Measurements from ENCODE around the gene FGF14. TPM values are rescaled to one million over a fixed set of nuclear protein-coding genes. Genes with fewer than 3 reads are reported as not detected.

Gene FGF14
- total RNA-seq, 1 experiment from 2014 or later: 0.22 TPM

DNA sequence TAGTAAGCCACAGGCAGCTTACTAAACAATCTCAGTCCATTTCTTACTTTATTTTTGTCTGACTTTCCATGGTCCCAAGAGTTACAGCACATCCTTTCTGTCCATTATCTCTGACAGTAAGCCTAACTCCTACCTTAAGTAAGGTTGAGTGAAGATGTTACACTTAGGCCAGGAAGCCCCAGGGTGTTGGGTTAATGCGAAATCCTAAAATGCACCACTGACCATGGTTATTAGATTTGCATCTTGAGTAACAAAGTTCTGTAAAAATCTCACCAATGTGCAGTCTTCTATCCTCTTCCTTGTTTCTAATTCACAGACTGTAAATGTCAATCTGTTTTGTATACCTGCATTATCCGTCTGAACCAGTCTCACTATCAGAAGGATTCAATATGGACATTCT is 462.5 kb downstream of the FGF14 start:
- Mint-ChIP-seq H3K9me3 (no peaks in the 10 kb centered on the region), H3K27me3 (ENCODE audit: low read depth) (no peaks in the 10 kb centered on the region; the same call in 1 of the 2 replicates), H3K27ac (no peak overlapping the region), H3K4me1 (peaks cover 0 to 5% of the 10 kb centered on the region in 2 experiments; a peak in 1 of 4 replicates), H3K36me3 (ENCODE audit: insufficient read depth in 1 of 3, low read depth in 3 of 3) (no peaks in the 10 kb centered on the region), H3K4me3 (no peak overlapping the region)
- Histone ChIP-seq H2BK120ac (ENCODE audit: low read depth, low read length, poor library complexity, severe bottlenecking) (no peak overlapping the region), H3K14ac (ENCODE audit: insufficient read depth, low read length) (no peak overlapping the region), H4K91ac (ENCODE audit: insufficient read length, low read depth, low read length) (no peak overlapping the region), H3K4me2 (ENCODE audit: insufficient read depth, insufficient read length, low read length) (no peak overlapping the region), H3K27ac (ENCODE audit: insufficient read length, low read depth, low read length) (no peak overlapping the region), H3K27me3 (ENCODE audit: insufficient read depth, low read length) (no peaks in the 10 kb centered on the region), H3K18ac (ENCODE audit: insufficient read length, low read depth, low read length) (no peak overlapping the region), H2BK20ac (ENCODE audit: low read depth, low read length, poor library complexity, severe bottlenecking) (no peak overlapping the region), H3K9me3 (ENCODE audit: control insufficient read depth, low read depth, low read length) (no peaks in the 10 kb centered on the region), H4K5ac (ENCODE audit: insufficient read length, low read depth, low read length) (no peak overlapping the region), H3K23ac (ENCODE audit: insufficient read length, low read depth, low read length) (no peak overlapping the region), H4K8ac (replicated peaks; ENCODE audit: insufficient read length, low read depth, low read length) (no peak overlapping the region), H3K79me1 (ENCODE audit: insufficient read depth, low read depth, low read length, poor library complexity, severe bottlenecking) (no peaks in the 10 kb centered on the region), H3K4ac (ENCODE audit: low read depth, low read length) (no peak overlapping the region), H2BK12ac (ENCODE audit: insufficient read length, low read depth, low read length) (no peak overlapping the region), H3K9ac (ENCODE audit: extremely low read depth, insufficient read length, low read length) (no peak overlapping the region), H2AFZ (ENCODE audit: low read length) (no peak overlapping the region), H2AK5ac (ENCODE audit: insufficient read length, low read length) (no peak overlapping the region), H3K23me2 (ENCODE audit: insufficient read length, low read depth, low read length, poor library complexity, severe bottlenecking) (no peaks in the 10 kb centered on the region), H3K79me2 (ENCODE audit: insufficient read depth, low read length) (no peaks in the 10 kb centered on the region), H3K56ac (ENCODE audit: insufficient read length, low read depth, low read length) (no peak overlapping the region), H2BK15ac (ENCODE audit: low read depth, low read length) (no peak overlapping the region), H2BK5ac (ENCODE audit: insufficient read length, low read length) (no peak overlapping the region), H3T11ph (ENCODE audit: low read length) (no peak overlapping the region), H3K4me1 (ENCODE audit: insufficient read depth, low read length) (no peaks in the 10 kb centered on the region), H4K20me1 (ENCODE audit: control insufficient read depth, insufficient read depth, insufficient read length) (no peaks in the 10 kb centered on the region)
- TF ChIP-seq, protein P1, sequence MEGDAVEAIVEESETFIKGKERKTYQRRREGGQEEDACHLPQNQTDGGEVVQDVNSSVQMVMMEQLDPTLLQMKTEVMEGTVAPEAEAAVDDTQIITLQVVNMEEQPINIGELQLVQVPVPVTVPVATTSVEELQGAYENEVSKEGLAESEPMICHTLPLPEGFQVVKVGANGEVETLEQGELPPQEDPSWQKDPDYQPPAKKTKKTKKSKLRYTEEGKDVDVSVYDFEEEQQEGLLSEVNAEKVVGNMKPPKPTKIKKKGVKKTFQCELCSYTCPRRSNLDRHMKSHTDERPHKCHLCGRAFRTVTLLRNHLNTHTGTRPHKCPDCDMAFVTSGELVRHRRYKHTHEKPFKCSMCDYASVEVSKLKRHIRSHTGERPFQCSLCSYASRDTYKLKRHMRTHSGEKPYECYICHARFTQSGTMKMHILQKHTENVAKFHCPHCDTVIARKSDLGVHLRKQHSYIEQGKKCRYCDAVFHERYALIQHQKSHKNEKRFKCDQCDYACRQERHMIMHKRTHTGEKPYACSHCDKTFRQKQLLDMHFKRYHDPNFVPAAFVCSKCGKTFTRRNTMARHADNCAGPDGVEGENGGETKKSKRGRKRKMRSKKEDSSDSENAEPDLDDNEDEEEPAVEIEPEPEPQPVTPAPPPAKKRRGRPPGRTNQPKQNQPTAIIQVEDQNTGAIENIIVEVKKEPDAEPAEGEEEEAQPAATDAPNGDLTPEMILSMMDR (conservative IDR thresholded peaks at IDR 0.05): no peak
- no peak for DNase-seq
- WGBS (ENCODE audit: extremely low coverage, insufficient read length, low lambda C conversion rate): no CpG with 5 or more reads among the region's 2 CpGs

All from H9 (cell line).